HepG2 (cell line): ENCODE measurements around the gene AMOTL1. TPM values are rescaled to one million over a fixed set of nuclear protein-coding genes. Genes with fewer than 3 reads are reported as not detected.

Experiments
- ATAC-seq: fragments of 200-7000 bp; cut with Tn5 transposase; 3 replicates; pipeline ENCODE4 v1.9.1; 2020; ENCODE audit warnings: mild to moderate bottlenecking, moderate library complexity
- BruUV-seq: library from RNA; stranded (reverse); fragments of 400-500 nt; replicated peaks from 2 replicates; lab custom pipeline; 2021; lab: Mats Ljungman, UMichigan
- CTCF ChIA-PET: fragments of 300-600 bp; formaldehyde crosslinking; extraction: SDS; loops from one replicate; lab custom pipeline; 2021; ENCODE audit warnings: low total read pairs, inconsistent platforms, low intra/inter-chr PET ratio; lab: Yijun Ruan, JAX
- POLR2A ChIA-PET: fragments of 350-600 bp; sonication (Branson Sonifier 250); formaldehyde crosslinking; loops from one replicate; lab custom pipeline; 2020; ENCODE audit warnings: antibody characterized with exemption, inconsistent platforms; lab: Yijun Ruan, JAX
- DNase-seq: peaks from one replicate; pipeline ENCODE4 v3.0.0-alpha.2; 2015; ENCODE audit warnings: low spot score
- FAIRE-seq: peaks from 3 replicates; lab custom pipeline; 2011; peaks lifted over from hg19 to GRCh38; lab: Jason Lieb, UNC
- H2AFZ ChIP-seq: one replicate; pipeline ENCODE4 v1.6.1; 2011; ENCODE audit warnings: low read length, inconsistent platforms
- H3K27ac ChIP-seq: fragments of 300-600 bp; 3 replicates; pipeline ENCODE4 v1.8.0; 2011; ENCODE audit warnings: mixed run types, mild to moderate bottlenecking, mixed read lengths, low read length, inconsistent platforms; ENCODE audit not compliant: insufficient read depth; ENCODE audit errors: extremely low read length
- H3K27me3 ChIP-seq, 2 experiments: fragments of 200-600 bp in 1 of 2; 2 replicates in 1 of 2; 3 replicates in 1 of 2; pipeline versions ENCODE4 v1.6.0 to v1.8.0; 2011; ENCODE audit warnings: low read length in 2 of 2, mild to moderate bottlenecking in 2 of 2, moderate library complexity in 2 of 2, inconsistent platforms in 1 of 2; ENCODE audit not compliant: insufficient read depth in 2 of 2, control insufficient read depth in 1 of 2
- H3K36me3 ChIP-seq, 2 experiments: fragments of 200-600 bp in 1 of 2; replicated peaks in 1 of 2; 2 replicates in 1 of 2; 3 replicates in 1 of 2; pipeline versions ENCODE4 v1.5.1 to v1.8.0; 2011; ENCODE audit warnings: low read length in 2 of 2, inconsistent platforms in 1 of 2; ENCODE audit not compliant: insufficient read depth in 2 of 2, control insufficient read depth in 1 of 2
- H3K4me1 ChIP-seq: 2 replicates; pipeline ENCODE4 v1.5.1; 2012; ENCODE audit warnings: low read length, inconsistent platforms; ENCODE audit not compliant: insufficient read depth
- H3K4me2 ChIP-seq: 2 replicates; pipeline ENCODE4 v1.6.0; 2011; ENCODE audit warnings: low read depth, low read length, inconsistent platforms
- H3K4me3 ChIP-seq, 3 experiments: fragments of 200-600 bp in 1 of 3; sonication (generic), shearing (Covaris generic) in 1 of 3; replicated peaks in 1 of 3; 2 replicates each; pipeline ENCODE4 v1.5.1; 2011 to 2016; ENCODE audit warnings: low read length in 3 of 3, inconsistent platforms in 2 of 3, low read depth in 2 of 3, mild to moderate bottlenecking in 2 of 3, control low read depth in 1 of 3, mixed read lengths in 1 of 3; ENCODE audit not compliant: insufficient read depth in 1 of 3
- H3K79me2 ChIP-seq: one replicate; pipeline ENCODE4 v1.6.1; 2011; ENCODE audit warnings: low read length, inconsistent platforms; ENCODE audit not compliant: insufficient read depth
- H3K9ac ChIP-seq: 2 replicates; pipeline ENCODE4 v1.6.0; 2011; ENCODE audit warnings: mild to moderate bottlenecking, low read depth, low read length, inconsistent platforms; ENCODE audit not compliant: insufficient read depth
- H3K9me3 ChIP-seq: 2 replicates; pipeline ENCODE4 v1.5.1; 2012; ENCODE audit warnings: mild to moderate bottlenecking, low read length
- H4K20me1 ChIP-seq: 2 replicates; pipeline ENCODE4 v1.6.0; 2011; ENCODE audit warnings: inconsistent platforms, mild to moderate bottlenecking, low read length, moderate library complexity; ENCODE audit not compliant: insufficient read depth
- BRCA1 ChIP-seq: sonication (generic); formaldehyde crosslinking; IDR thresholded peaks from 2 replicates; pipeline ENCODE4 v1.4.0; 2020; ENCODE audit warnings: missing genetic modification reagents
- HNF4G ChIP-seq, 2 experiments: sonication (generic) in 1 of 2; formaldehyde crosslinking in 1 of 2; IDR thresholded peaks; 2 replicates each; pipeline versions ENCODE4 v1.4.0 to v1.6.1; 2011 to 2020; ENCODE audit warnings: borderline replicate concordance in 2 of 2, low read depth in 2 of 2, mild to moderate bottlenecking in 2 of 2, low read length in 1 of 2, missing genetic modification reagents in 1 of 2, moderate library complexity in 1 of 2
- KLF13 ChIP-seq: sonication (generic); formaldehyde crosslinking; IDR thresholded peaks from 2 replicates; pipeline ENCODE4 v1.4.0; 2020; ENCODE audit warnings: mild to moderate bottlenecking, missing genetic modification reagents
- POLR2G ChIP-seq: fragments of 200-400 bp; formaldehyde crosslinking; IDR thresholded peaks from 2 replicates; pipeline ENCODE4 v1.6.1; 2018; ENCODE audit warnings: mild to moderate bottlenecking, low read depth, low read length, moderate library complexity
- TMF1 ChIP-seq: sonication (generic); formaldehyde crosslinking; IDR thresholded peaks from 2 replicates; pipeline ENCODE4 v1.8.1; 2022; ENCODE audit warnings: low read depth, missing genetic modification reagents
- XBP1 ChIP-seq: sonication (generic); formaldehyde crosslinking; IDR thresholded peaks from 2 replicates; pipeline ENCODE4 v1.5.0; 2020; ENCODE audit warnings: missing genetic modification reagents
- ZFP36L2 ChIP-seq: sonication (generic); formaldehyde crosslinking; IDR thresholded peaks from 2 replicates; pipeline ENCODE4 v1.4.0; 2020; ENCODE audit warnings: missing genetic modification reagents
- ZNF724P ChIP-seq: sonication (generic); formaldehyde crosslinking; IDR thresholded peaks from 2 replicates; pipeline ENCODE4 v1.8.0; 2022; ENCODE audit warnings: missing genetic modification reagents, borderline replicate concordance
- WGBS: methylation state at CpG from one replicate; pipeline ENCODE4 v1.1.6; 2017; ENCODE audit warnings: low lambda C conversion rate; 5-methylcytosine and 5-hydroxymethylcytosine counted together
- in situ Hi-C: cut with HindIII; loops from 2 replicates; pipeline ENCODE4 v1.10.0; 2017; ENCODE audit warnings: low pct_unique_long_range_greater_than_20kb; ENCODE audit not compliant: extremely low pct_ligation_motif_present
- intact Hi-C: fragments of 100-400 bp; cut with micrococcal nuclease; formaldehyde crosslinking; loops from one replicate; pipeline ENCODE4 v1.10.0; 2022; ENCODE audit not compliant: unreplicated experiment
- polyA plus RNA-seq, 8 experiments: library from polyadenylated mRNA; depleted of rRNA in 3 of 8; stranded (reverse) in 7 of 8; unstranded in 1 of 8; fragments of >200 nt; fragmentation: Illumina TruSeq in 4 of 8; extraction: Trizol in 4 of 8; gene quantifications; 2 replicates each; pipeline versions ENCODE4 v1.2.1 to v1.2.3, GENCODE V29; 2011 to 2016; ENCODE audit warnings: low read depth in 4 of 8, missing spikeins in 1 of 8, mixed read lengths in 1 of 8; ENCODE audit not compliant: insufficient read depth in 1 of 8
- total RNA-seq, 5 experiments: library from RNA; depleted of rRNA; stranded (reverse); fragments of >200 nt; fragmentation: Illumina TruSeq; extraction: Trizol; gene quantifications; 2 replicates each; pipeline ENCODE4 v1.2.3, GENCODE V29; 2016; ENCODE audit warnings: low read depth in 1 of 5
- TF ChIP-seq, protein P1 (sequence below): sonication (generic); formaldehyde crosslinking; conservative IDR thresholded peaks from 2 replicates; pipeline ENCODE4 v1.4.0; 2020; ENCODE audit warnings: missing genetic modification reagents
- TF ChIP-seq, protein P2 (sequence below): sonication (generic); formaldehyde crosslinking; IDR thresholded peaks from 2 replicates; pipeline ENCODE4 v1.4.0; 2020; ENCODE audit warnings: missing genetic modification reagents
- TF ChIP-seq, protein P3 (sequence below): sonication (generic); formaldehyde crosslinking; IDR thresholded peaks from 2 replicates; pipeline ENCODE4 v1.4.0; 2020; ENCODE audit warnings: mild to moderate bottlenecking, missing genetic modification reagents
- TF ChIP-seq, protein P4 (sequence below): sonication (generic); formaldehyde crosslinking; IDR thresholded peaks from 2 replicates; pipeline ENCODE4 v1.4.0; 2020; ENCODE audit warnings: missing genetic modification reagents
- TF ChIP-seq, protein P5 (sequence below): sonication (generic); formaldehyde crosslinking; IDR thresholded peaks from 2 replicates; pipeline ENCODE4 v1.4.0; 2020; ENCODE audit warnings: missing genetic modification reagents

AMOTL1 gene
- total and polyA plus RNA-seq, 2 of the 13 experiments (the other 11 are each of a cell fraction or from before 2014, with no cell fraction given) = 0.01 to 0.20 TPM

DNA sequence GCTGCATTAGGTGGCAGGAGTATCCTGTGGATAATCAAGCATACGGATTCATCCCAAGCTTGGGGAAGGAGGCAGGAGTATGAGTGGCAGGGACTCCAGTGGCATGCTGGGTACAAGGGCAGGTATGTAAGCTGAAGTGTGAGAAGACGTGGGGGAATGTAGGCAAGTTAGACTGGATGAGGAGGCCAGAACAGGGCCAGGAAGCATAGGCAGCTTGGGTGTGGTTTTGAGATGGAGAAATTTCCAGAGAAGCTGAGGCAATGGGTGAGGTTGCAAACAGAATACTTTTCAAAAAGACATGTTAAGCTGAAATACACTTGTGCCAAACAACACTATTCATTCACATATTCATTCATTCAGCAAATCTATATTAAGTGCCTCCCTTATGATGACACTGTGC lies 43.1 kb upstream of the AMOTL1 start:
- Histone ChIP-seq H2AFZ (no peak overlapping the region), H3K27ac (no peak overlapping the region), H3K36me3 (no peaks in the 10 kb centered on the region), H3K9me3 (no peaks in the 10 kb centered on the region), H3K79me2 (no peaks in the 10 kb centered on the region), H3K4me1 (peaks cover 8% of the 10 kb centered on the region; the same call in 1 of the 2 replicates), H3K4me3 (no peak overlapping the region), H4K20me1 (no peaks in the 10 kb centered on the region), H3K9ac (no peak overlapping the region), H3K27me3 (0 out of 5 replicates have a peak, but pooled peaks cover 0 to 5% of the 10 kb centered on the region in 2 experiments), H3K4me2 (no peak overlapping the region)
- CTCF ChIA-PET = no interaction called here
- DNase-seq (no peak), ATAC-seq (no peak), FAIRE-seq (no peak)
- intact Hi-C loops (no loop called here), in situ Hi-C loops (no loop called here)
- BruUV-seq = no TSS peak
- POLR2A ChIA-PET = no interaction called here
- 2% methylated on average over 2 of the region's 2 CpGs for WGBS
- TF ChIP-seq, protein P1, sequence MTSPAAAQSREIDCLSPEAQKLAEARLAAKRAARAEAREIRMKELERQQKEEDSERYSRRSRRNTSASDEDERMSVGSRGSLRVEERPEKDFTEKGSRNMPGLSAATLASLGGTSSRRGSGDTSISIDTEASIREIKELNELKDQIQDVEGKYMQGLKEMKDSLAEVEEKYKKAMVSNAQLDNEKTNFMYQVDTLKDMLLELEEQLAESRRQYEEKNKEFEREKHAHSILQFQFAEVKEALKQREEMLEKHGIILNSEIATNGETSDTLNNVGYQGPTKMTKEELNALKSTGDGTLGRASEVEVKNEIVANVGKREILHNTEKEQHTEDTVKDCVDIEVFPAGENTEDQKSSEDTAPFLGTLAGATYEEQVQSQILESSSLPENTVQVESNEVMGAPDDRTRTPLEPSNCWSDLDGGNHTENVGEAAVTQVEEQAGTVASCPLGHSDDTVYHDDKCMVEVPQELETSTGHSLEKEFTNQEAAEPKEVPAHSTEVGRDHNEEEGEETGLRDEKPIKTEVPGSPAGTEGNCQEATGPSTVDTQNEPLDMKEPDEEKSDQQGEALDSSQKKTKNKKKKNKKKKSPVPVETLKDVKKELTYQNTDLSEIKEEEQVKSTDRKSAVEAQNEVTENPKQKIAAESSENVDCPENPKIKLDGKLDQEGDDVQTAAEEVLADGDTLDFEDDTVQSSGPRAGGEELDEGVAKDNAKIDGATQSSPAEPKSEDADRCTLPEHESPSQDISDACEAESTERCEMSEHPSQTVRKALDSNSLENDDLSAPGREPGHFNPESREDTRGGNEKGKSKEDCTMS (CRISPR knock-in tag) = no peak
- TF ChIP-seq, protein P2, sequence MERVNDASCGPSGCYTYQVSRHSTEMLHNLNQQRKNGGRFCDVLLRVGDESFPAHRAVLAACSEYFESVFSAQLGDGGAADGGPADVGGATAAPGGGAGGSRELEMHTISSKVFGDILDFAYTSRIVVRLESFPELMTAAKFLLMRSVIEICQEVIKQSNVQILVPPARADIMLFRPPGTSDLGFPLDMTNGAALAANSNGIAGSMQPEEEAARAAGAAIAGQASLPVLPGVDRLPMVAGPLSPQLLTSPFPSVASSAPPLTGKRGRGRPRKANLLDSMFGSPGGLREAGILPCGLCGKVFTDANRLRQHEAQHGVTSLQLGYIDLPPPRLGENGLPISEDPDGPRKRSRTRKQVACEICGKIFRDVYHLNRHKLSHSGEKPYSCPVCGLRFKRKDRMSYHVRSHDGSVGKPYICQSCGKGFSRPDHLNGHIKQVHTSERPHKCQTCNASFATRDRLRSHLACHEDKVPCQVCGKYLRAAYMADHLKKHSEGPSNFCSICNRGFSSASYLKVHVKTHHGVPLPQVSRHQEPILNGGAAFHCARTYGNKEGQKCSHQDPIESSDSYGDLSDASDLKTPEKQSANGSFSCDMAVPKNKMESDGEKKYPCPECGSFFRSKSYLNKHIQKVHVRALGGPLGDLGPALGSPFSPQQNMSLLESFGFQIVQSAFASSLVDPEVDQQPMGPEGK = no peak
- TF ChIP-seq TMF1 (CRISPR knock-in tag) (no peak), ZFP36L2 (CRISPR knock-in tag) (no peak), POLR2G (no peak), BRCA1 (CRISPR knock-in tag) (no peak), XBP1 (CRISPR knock-in tag) (no peak), KLF13 (CRISPR knock-in tag) (no peak), ZNF724P (CRISPR knock-in tag) (no peak), HNF4G (IDR thresholded peaks at IDR 0.05; ENCODE audit: borderline replicate concordance, low read depth, low read length) (no peak), HNF4G (CRISPR knock-in tag; IDR thresholded peaks at IDR 0.05; ENCODE audit: borderline replicate concordance, low read depth) (no peak)
- TF ChIP-seq, protein P3, sequence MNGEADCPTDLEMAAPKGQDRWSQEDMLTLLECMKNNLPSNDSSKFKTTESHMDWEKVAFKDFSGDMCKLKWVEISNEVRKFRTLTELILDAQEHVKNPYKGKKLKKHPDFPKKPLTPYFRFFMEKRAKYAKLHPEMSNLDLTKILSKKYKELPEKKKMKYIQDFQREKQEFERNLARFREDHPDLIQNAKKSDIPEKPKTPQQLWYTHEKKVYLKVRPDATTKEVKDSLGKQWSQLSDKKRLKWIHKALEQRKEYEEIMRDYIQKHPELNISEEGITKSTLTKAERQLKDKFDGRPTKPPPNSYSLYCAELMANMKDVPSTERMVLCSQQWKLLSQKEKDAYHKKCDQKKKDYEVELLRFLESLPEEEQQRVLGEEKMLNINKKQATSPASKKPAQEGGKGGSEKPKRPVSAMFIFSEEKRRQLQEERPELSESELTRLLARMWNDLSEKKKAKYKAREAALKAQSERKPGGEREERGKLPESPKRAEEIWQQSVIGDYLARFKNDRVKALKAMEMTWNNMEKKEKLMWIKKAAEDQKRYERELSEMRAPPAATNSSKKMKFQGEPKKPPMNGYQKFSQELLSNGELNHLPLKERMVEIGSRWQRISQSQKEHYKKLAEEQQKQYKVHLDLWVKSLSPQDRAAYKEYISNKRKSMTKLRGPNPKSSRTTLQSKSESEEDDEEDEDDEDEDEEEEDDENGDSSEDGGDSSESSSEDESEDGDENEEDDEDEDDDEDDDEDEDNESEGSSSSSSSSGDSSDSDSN (CRISPR knock-in tag) = no peak
- TF ChIP-seq, protein P4, sequence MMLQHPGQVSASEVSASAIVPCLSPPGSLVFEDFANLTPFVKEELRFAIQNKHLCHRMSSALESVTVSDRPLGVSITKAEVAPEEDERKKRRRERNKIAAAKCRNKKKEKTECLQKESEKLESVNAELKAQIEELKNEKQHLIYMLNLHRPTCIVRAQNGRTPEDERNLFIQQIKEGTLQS (CRISPR knock-in tag) = no peak
- TF ChIP-seq, protein P5, sequence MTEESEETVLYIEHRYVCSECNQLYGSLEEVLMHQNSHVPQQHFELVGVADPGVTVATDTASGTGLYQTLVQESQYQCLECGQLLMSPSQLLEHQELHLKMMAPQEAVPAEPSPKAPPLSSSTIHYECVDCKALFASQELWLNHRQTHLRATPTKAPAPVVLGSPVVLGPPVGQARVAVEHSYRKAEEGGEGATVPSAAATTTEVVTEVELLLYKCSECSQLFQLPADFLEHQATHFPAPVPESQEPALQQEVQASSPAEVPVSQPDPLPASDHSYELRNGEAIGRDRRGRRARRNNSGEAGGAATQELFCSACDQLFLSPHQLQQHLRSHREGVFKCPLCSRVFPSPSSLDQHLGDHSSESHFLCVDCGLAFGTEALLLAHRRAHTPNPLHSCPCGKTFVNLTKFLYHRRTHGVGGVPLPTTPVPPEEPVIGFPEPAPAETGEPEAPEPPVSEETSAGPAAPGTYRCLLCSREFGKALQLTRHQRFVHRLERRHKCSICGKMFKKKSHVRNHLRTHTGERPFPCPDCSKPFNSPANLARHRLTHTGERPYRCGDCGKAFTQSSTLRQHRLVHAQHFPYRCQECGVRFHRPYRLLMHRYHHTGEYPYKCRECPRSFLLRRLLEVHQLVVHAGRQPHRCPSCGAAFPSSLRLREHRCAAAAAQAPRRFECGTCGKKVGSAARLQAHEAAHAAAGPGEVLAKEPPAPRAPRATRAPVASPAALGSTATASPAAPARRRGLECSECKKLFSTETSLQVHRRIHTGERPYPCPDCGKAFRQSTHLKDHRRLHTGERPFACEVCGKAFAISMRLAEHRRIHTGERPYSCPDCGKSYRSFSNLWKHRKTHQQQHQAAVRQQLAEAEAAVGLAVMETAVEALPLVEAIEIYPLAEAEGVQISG = no peak
